ENCODE data around the gene DMRT1.

DNA sequence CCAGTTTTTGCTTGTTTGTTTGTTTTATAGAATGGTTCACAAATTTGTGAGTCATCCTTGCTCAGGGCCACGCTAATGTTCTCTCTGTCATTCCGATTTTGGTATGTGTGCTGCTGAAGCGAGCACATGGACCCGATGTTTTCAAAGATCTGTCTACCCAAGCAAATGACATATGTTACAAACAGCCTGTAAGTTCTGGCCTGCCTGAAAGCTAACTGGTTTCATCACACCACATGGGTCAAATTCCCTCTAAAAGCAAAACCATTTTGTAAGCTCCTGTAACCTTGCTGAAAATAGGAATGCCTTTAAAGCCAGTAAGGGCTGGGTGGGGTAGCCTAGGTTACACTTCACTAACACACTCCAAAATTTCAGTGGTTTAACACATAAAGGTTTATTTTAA is 160.3 kb downstream of the DMRT1 start:
- TF ChIP-seq CTCF (IDR thresholded peaks at IDR 0.05) (no peak), POLR2A (IDR thresholded peaks at IDR 0.05) (no peak)

Measured in heart left ventricle (tissue), 13 donors.